Activated T-cell treated with anti-CD3 and anti-CD28 coated beads, Interleukin-2, amount 50 U/mL, for 72 hours (primary cell): ENCODE data around the gene SMO. TPM values are rescaled to one million over a fixed set of nuclear protein-coding genes. Genes with fewer than 3 reads are reported as not detected.
"Not testable (repeated sequence)": the region's sequence is repeated elsewhere in the genome, so short reads cannot be mapped to it uniquely, and the experiment has no call there.

Source experiments
- ATAC-seq, 2 donors: fragments of 150-1000 bp; cut with Tn5 transposase; replicated peaks in 1 of 2; 2 replicates each; pipeline ENCODE4 v1.10.0; 2021; ENCODE audit warnings: moderate library complexity in 2 of 2, mild to moderate bottlenecking in 1 of 2
- DNase-seq, 2 donors: peaks; one replicate each; pipeline ENCODE4 v3.0.0; 2021 to 2022; ENCODE audit warnings: mixed read lengths in 1 of 2
- H3K27ac Mint-ChIP-seq: one replicate; pipeline ENCODE4 v1.8.0; 2022; ENCODE audit warnings: mild to moderate bottlenecking, moderate library complexity, mixed read lengths
- H3K27me3 Mint-ChIP-seq: one replicate; pipeline ENCODE4 v1.8.0; 2022; ENCODE audit warnings: low read depth, mixed read lengths
- H3K36me3 Mint-ChIP-seq, 2 donors: one replicate each; pipeline ENCODE4 v1.8.0; 2022; ENCODE audit warnings: mixed read lengths in 2 of 2, mild to moderate bottlenecking in 1 of 2; ENCODE audit not compliant: insufficient read depth in 2 of 2
- H3K4me1 Mint-ChIP-seq: one replicate; pipeline ENCODE4 v1.8.0; 2022; ENCODE audit warnings: low read depth, mixed read lengths
- H3K4me3 Mint-ChIP-seq, 2 donors: one replicate each; pipeline ENCODE4 v1.8.0; 2022; ENCODE audit warnings: mild to moderate bottlenecking in 2 of 2, mixed read lengths in 2 of 2, moderate library complexity in 2 of 2
- H3K9me3 Mint-ChIP-seq, 2 donors: one replicate each; pipeline ENCODE4 v1.8.0; 2022; ENCODE audit warnings: mixed read lengths in 2 of 2
- total RNA-seq, 2 donors: library from RNA; stranded (reverse); gene quantifications; one replicate each; pipeline ENCODE4 v1.2.3, GENCODE V29; 2022

SMO gene
- total RNA-seq, 2 donors from 2014 or later: 0.84 to 2.0 TPM

DNA sequence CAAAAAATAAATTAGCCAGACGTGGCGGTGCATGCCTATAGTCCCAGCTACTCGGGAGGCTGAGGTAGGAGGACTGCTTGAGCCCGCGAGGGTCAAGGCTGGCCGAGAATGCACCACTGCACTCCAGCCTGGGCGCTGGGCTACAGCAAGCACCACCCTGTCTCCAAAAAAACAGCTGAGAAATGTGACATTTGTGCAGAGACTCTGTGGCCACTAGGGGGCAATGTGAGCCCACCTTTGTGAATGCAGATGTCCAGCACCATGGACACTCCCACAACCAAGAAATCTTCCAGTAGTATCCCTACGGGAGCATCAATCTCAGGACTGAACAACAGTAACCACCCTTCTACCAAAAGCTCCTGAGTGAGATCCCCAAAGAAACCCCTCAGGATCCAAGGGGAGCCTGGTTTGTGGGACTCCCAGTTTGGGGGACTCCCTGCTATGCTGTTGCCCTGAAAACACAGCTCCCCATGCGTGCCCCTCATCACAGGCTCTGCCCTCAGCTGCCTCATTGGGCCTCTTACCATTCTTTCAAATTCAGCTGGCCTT is 30.2 kb downstream of the SMO start:
- no peaks in the 10 kb centered on the region for H3K36me3 Mint-ChIP-seq
- H3K9me3 Mint-ChIP-seq: no peaks in the 10 kb centered on the region
- no peak overlapping the region for H3K27ac Mint-ChIP-seq
- no peaks in the 10 kb centered on the region for H3K27me3 Mint-ChIP-seq
- H3K4me1 Mint-ChIP-seq: peaks cover 20% of the 10 kb centered on the region
- no peak overlapping the region for H3K4me3 Mint-ChIP-seq
- peak; percentile 82 to 84 for DNase-seq
- peak; percentile 86 to 89 for ATAC-seq

DNA sequence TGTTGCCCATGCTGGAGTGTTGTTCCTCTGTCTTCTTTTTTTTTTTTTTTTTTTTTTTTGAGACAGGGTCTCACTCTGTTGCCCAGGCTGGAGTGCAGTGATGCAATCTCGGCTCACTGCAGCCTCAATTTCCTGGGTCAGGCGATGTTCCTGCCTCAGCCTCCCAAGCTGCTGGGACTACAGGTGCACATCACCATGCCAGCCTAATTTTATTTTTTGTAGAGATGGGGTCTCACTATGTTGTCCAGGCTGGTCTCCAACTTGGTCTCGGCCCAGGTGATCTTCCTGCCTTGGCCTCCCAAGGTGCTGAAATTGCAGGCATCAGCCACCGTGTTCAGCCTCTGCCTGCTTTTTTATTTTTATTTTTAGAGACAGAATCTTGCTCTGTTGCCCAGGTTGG is 30.7 kb downstream of the SMO start:
- DNase-seq, ATAC-seq, H3K4me3 Mint-ChIP-seq, H3K9me3 Mint-ChIP-seq, H3K27me3 Mint-ChIP-seq, H3K27ac Mint-ChIP-seq, H3K36me3 Mint-ChIP-seq: not testable (repeated sequence)
- peaks cover 22% of the 10 kb centered on the region for H3K4me1 Mint-ChIP-seq

DNA sequence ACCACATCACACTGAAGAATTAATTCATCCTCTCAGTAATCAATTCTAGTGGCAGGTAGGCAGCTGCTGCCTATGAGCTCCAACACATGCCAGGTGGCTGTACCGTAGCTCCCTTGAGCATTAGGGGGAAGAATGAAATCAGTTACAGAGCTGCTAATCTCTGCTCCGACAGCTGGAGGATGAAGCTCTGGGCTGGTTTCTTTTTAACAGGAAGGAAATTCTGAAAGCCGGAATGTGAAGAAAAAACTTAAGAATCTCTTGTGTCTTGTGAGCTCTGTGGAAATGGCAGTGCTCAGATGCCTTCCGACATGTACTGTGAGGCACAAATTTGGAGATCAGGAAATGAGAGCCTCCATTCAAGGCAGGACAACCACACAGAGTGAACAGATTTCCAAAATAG is 33.6 kb downstream of the SMO start:
- H3K27ac Mint-ChIP-seq: no peak overlapping the region
- peaks cover 38% of the 10 kb centered on the region for H3K4me1 Mint-ChIP-seq
- no peaks in the 10 kb centered on the region for H3K36me3 Mint-ChIP-seq
- H3K9me3 Mint-ChIP-seq: no peaks in the 10 kb centered on the region
- ATAC-seq (no peak), DNase-seq (no peak)
- no peaks in the 10 kb centered on the region for H3K27me3 Mint-ChIP-seq
- H3K4me3 Mint-ChIP-seq: peak overlapping the region; percentile 55 to 59

DNA sequence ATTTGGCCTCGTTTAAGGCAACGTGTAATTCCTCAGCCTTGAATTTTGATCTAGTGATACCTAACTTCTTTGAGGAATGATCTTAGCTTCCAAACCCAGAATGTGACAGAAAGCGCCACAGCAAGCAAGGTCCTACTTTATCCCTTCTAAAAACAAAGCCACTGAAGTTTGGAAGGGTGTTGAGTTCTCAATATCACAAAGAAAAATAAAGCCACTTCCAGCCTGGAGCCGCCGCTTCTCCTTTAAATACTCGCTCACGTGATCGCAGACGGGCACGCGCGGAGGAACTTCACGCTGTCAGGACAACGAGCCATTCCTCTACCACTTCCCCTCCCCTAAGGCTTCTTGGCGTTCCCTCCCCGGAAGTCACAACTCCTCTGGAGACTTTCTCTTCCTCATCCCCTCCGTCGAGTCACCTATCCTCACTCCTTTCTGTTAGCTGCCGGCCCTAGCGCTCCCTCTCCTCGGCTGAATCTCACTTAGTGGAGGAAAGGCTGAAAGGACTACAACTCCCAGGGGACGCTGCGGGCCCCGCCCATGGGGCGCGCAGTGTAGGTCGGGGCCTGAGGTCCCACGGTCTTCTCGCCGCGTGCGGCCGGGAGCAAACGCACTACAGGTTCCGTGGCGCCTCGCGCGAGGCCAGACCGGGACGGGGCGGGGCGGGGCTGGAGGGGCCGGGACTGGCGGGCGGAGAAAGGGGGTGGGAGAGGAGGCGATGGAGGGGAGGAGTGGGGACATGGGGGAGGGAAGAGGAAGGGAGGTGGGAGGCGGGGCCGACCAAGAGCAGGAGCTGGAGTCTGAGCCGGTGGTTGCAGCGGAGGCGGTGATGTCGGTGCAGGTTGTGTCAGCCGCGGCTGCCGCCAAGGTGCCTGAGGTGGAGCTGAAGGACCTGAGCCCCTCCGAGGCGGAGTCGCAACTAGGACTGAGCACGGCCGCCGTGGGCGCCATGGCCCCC is 36.1 kb downstream of the SMO start, which contains the start of gene AHCYL2:
Gene AHCYL2 (plus strand): TSS at position 780 of the 955 bp plus-strand sequence.
- Mint-ChIP-seq H3K27ac (peak within 1 kb of the TSS; percentile 84), H3K27me3 (no peaks in the 10 kb centered on the region), H3K4me1 (peaks cover 48% of the 10 kb centered on the region), H3K9me3 (no peaks in the 10 kb centered on the region), H3K4me3 (peak within 1 kb of the TSS; percentile 93 to 96), H3K36me3 (no peaks in the 10 kb centered on the region)
- DNase-seq (peak; percentile 94 to 95), ATAC-seq (peak; percentile 93 to 94)

DNA sequence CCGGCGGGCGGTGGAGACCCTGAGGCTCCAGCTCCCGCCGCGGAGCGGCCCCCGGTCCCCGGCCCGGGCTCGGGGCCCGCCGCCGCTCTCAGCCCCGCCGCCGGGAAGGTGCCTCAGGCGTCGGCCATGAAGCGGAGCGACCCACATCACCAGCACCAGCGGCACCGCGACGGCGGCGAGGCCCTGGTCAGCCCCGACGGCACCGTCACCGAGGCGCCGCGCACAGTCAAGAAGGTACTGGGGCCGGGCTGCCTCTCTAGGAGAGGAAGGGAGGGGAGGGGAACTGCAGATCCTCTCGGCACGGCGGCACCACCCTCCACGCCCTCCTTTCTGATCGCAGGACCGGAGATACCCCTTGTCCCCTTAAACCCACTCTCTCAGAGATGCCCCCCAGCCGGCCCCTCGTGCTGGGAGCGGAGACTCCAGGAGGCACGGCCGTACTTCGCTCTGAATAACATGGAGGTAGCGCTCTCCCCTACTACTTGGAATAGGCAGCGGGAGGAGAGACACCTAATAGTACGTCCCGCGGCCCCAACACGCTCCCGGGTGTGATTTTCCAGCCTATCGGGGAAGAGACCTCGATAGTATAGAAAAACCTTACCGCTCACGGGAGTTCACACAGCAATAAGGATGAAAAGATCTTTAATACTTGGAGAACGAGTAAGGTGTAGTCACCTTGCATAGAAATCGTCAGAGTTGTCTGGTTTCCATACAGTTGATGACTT is 36.9 kb downstream of the SMO start:
- Mint-ChIP-seq H3K4me1 (peaks cover 48% of the 10 kb centered on the region), H3K36me3 (no peaks in the 10 kb centered on the region), H3K9me3 (no peaks in the 10 kb centered on the region), H3K4me3 (peak overlapping the region; percentile 93 to 96), H3K27ac (peak overlapping the region; percentile 84), H3K27me3 (no peaks in the 10 kb centered on the region)
- DNase-seq: peak; percentile 71 to 75
- ATAC-seq: peak; percentile 57 to 64

DNA sequence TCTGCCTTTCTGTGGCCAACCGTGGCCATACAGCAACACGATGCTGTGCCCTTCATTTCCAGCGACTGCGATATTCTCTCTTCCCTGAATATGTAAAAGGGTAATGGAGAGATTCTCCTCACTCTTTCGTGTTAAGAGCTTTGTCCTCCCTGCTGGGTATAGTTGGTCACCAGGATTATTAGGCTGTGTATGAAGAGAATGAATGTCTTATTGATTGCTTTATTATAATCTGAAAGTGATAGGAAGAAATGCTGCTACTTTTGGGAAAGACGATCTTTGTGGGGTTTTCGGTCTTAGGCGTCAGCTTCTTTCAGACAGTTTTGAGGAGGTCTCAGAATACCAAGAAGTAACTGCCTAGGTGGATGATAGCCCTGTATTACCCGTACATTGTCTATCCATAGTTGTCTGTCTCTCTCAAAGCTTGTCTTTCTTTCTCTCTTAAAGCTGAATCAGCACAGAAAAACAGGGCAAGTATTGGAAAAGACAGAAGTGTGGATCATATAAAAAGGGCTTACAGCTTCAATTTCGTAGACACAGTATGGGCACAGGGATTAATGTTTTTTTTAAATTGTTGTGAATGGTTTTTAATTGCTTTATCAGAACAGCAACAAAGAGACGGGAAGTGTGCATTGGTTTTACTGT is 37.6 kb downstream of the SMO start:
- no peak for ATAC-seq

DNA sequence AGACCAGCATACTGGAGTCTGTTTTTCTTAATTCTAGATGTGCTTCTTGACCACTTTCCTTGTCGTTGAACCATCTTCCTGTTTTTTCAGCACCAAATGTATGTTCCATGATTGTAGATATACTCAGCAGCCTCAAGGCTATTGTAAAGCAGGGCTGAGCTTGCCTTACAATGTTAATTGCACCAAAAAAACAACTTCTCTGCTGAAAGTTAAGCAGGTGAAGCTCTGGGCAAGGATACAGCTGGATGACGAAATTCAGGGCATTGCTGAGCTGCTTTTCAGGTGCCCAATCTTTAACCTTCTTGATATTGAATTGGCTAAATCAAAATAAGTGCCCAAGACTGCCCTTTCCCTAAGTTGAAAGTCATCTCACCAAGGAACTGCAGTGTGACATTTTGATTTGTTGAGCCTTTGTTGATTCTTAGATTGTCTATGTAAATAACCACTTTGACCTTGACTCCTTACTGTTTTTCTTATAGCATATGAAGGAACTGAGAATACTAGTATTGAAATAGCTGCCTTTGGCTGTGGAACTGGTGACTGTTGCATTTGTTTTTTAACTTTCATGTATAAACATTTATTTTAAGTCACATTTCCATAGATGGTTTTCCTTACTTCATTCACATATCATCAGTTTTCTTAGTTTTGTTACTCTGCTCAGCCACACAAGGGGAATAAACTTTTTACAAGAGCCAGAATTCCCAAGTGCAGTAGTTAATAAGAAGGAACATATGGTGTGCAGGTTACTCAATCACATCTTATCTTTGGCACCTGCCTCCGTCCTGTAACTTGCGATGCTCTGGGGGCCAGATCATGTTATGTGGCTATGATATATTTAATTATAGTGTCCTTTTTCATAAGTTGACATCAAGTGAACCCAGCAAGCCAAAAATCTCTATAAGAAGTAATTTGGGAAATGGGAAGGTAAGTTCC is 39.5 kb downstream of the SMO start:
- no peak overlapping the region for H3K27ac Mint-ChIP-seq
- H3K9me3 Mint-ChIP-seq: no peaks in the 10 kb centered on the region
- no peak overlapping the region for H3K4me3 Mint-ChIP-seq
- ATAC-seq (no peak), DNase-seq (no peak)
- H3K36me3 Mint-ChIP-seq: peaks cover 0 to 1% of the 10 kb centered on the region in 2 donors
- peaks cover 49% of the 10 kb centered on the region for H3K4me1 Mint-ChIP-seq
- H3K27me3 Mint-ChIP-seq: no peaks in the 10 kb centered on the region

More for the DNA sequence above, 37.6 kb downstream of the SMO start:
- H3K4me3 Mint-ChIP-seq: peak overlapping the region; percentile 93 to 96
- H3K27ac Mint-ChIP-seq: peak overlapping the region; percentile 84
- H3K27me3 Mint-ChIP-seq: no peaks in the 10 kb centered on the region
- H3K36me3 Mint-ChIP-seq: no peaks in the 10 kb centered on the region
- no peaks in the 10 kb centered on the region for H3K9me3 Mint-ChIP-seq
- peaks cover 48% of the 10 kb centered on the region for H3K4me1 Mint-ChIP-seq
- DNase-seq: no peak

DNA sequence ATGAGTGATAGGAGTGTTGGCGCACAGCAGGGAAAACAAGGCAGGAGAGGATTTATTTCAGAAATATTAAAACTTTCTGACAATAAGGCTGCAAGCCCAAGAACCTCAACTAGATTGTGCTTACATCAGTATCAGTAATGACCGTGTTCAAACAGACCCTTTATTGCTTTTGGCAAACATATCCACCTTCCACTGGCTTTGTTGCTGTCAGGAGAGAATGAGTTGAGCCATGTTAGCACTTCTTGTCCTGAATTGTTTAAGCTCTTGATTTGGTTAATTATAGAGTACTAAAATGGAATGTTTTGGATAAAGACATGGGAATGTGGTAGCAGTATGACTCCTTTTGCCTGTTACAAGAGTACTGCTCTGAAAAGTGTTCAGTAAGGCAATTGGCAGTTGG is 40.2 kb downstream of the SMO start:
- Mint-ChIP-seq H3K27ac (no peak overlapping the region), H3K4me3 (no peak overlapping the region), H3K27me3 (no peaks in the 10 kb centered on the region), H3K36me3 (peaks cover 0 to 1% of the 10 kb centered on the region in 2 donors), H3K9me3 (no peaks in the 10 kb centered on the region), H3K4me1 (peaks cover 47% of the 10 kb centered on the region)
- ATAC-seq (no peak), DNase-seq (no peak)

DNA sequence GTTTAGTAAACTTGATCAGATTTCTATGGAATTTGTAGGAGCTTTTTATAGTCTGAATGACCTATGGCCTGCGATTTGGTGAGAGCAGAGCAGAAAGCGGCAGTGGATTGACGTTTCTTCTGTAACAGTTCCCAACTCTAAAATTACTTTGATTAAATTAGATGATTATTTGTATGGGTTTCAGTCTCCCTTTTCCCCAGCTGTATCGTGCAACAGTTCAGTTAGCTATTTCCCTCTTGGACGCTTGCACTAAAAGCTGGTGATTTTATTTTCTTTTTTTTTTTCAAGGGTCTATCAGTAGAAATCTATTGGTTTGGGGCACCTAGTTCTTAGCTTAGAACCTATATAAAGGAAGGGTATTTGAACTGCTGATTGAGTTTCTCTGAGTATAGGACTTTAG is 43.2 kb downstream of the SMO start:
- Mint-ChIP-seq H3K4me1 (peaks cover 30% of the 10 kb centered on the region), H3K4me3 (no peak overlapping the region), H3K27ac (no peak overlapping the region), H3K27me3 (no peaks in the 10 kb centered on the region), H3K36me3 (peaks cover 0 to 1% of the 10 kb centered on the region in 2 donors), H3K9me3 (no peaks in the 10 kb centered on the region)
- DNase-seq (no peak), ATAC-seq (no peak)

DNA sequence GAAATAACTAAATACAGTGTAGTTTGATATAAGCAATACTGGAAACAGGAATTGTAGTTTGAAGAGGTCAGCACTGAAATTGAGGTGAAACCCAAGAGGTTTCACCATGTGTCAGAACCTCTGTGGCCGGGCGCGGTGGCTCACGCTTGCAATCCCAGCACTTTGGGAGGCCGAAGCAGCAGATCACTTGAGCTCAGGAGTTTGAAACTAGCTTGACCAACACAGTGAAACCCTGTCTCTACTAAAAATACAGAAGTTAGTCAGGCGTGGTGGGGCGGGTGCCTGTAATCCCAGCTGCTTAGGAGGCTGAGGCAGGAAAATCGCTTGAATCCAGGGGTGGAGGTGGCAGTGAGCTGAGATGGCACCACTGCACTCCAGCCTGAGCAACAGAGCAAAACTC is 50.1 kb downstream of the SMO start:
- no peak for ATAC-seq
- H3K27ac Mint-ChIP-seq: no peak overlapping the region
- H3K4me3 Mint-ChIP-seq: no peak overlapping the region
- no peaks in the 10 kb centered on the region for H3K9me3 Mint-ChIP-seq
- DNase-seq: no peak
- H3K27me3 Mint-ChIP-seq: no peaks in the 10 kb centered on the region
- H3K36me3 Mint-ChIP-seq: peaks cover 0 to 2% of the 10 kb centered on the region in 2 donors
- H3K4me1 Mint-ChIP-seq: no peaks in the 10 kb centered on the region

DNA sequence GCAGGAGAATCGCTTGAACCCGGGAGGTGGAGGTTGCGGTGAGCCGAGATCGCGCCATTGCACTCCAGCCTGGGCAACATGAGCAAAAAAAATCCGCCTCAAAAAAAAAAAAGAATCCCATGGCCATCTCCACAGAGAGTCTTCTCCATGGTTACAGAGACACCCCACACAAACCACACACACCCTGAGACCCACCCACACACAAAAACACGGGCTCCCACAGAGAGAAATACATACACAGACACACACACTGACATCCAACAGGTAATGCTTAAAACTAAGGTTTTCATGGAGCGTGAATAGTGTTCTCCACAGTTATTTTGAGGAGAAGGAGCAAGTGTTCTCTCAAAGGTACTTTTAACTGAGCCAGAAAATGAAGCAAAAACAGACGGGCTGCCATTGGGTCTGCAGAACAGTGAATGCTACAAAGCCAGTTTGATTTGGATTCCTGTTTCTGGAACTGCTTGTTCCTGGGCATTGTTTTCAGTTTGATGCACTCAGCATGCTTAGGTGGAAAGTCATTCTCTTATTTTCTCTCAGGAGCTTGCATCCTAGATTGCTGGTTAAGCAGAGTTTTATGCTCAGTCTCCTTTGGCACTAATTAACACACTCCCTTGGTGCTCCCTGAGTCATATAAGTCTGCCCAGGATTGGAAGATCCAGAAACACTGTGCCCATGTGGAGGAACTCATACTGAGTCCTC is 51.8 kb downstream of the SMO start:
- Mint-ChIP-seq H3K36me3 (peaks cover 0 to 2% of the 10 kb centered on the region in 2 donors), H3K9me3 (no peaks in the 10 kb centered on the region), H3K27ac (no peak overlapping the region), H3K4me3 (no peak overlapping the region), H3K27me3 (no peaks in the 10 kb centered on the region), H3K4me1 (no peaks in the 10 kb centered on the region)
- ATAC-seq (no peak), DNase-seq (no peak)
